Vagina (tissue), 2 donors: ENCODE data around the gene PACC1. TPM values are rescaled to one million over a fixed set of nuclear protein-coding genes. Genes with fewer than 3 reads are reported as not detected.
"Not testable (repeated sequence)": the region's sequence is repeated elsewhere in the genome, so short reads cannot be mapped to it uniquely, and the experiment has no call there.

Source experiments
- DNase-seq, 2 donors: peaks; one replicate each; pipeline ENCODE4 v3.0.0-alpha.2; 2017; ENCODE audit errors: extremely low spot score in 2 of 2
- H3K27ac ChIP-seq: fragments of 200-600 bp; sonication (generic); one replicate; pipeline ENCODE4 v1.5.1; 2019
- H3K27me3 ChIP-seq: fragments of 200-600 bp; sonication (generic); one replicate; pipeline ENCODE4 v1.5.1; 2019
- H3K36me3 ChIP-seq, 2 donors: fragments of 200-600 bp; sonication (generic); one replicate each; pipeline ENCODE4 v1.5.1; 2017 to 2019
- H3K4me1 ChIP-seq: fragments of 200-600 bp; sonication (generic); one replicate; pipeline ENCODE4 v1.5.1; 2019
- H3K4me3 ChIP-seq, 2 donors: fragments of 200-600 bp; sonication (generic); 1 replicate in 1 of 2; 2 replicates in 1 of 2; pipeline ENCODE4 v1.5.1; 2016 to 2019
- H3K9me3 ChIP-seq: fragments of 200-600 bp; sonication (generic); one replicate; pipeline ENCODE4 v1.5.1; 2019
- CTCF ChIP-seq, 3 experiments: fragments of 450-650 bp in 2 of 3; fragments of 200-600 bp in 1 of 3; sonication (generic) in 1 of 3; IDR thresholded peaks; one replicate each; pipeline ENCODE4 v1.5.1; 2017 to 2019; ENCODE audit warnings: antibody characterized with exemption in 3 of 3, mild to moderate bottlenecking in 2 of 3, moderate library complexity in 2 of 3
- POLR2A ChIP-seq, 2 donors: fragments of 450-650 bp; IDR thresholded peaks; one replicate each; pipeline ENCODE4 v1.6.1; 2017; ENCODE audit warnings: antibody characterized with exemption in 2 of 2, mild to moderate bottlenecking in 2 of 2, moderate library complexity in 2 of 2
- POLR2AphosphoS5 ChIP-seq, 2 donors: sonication (generic); formaldehyde crosslinking; IDR thresholded peaks; one replicate each; pipeline ENCODE4 v1.9.0; 2017; ENCODE audit warnings: antibody characterized with exemption in 2 of 2, mild to moderate bottlenecking in 2 of 2, low read depth in 1 of 2; ENCODE audit not compliant: insufficient read depth in 1 of 2
- intact Hi-C: fragments of 100-400 bp; cut with DNase I; formaldehyde crosslinking; loops from one replicate; pipeline ENCODE4 v1.15.1; 2023
- small RNA-seq: library from RNA; depleted of rRNA; stranded (forward); fragments of <200 nt; gene quantifications from one replicate; pipeline ENCODE3, GENCODE V24; 2016
- total RNA-seq: library from RNA; depleted of rRNA; stranded (reverse); fragments of >200 nt; gene quantifications from one replicate; pipeline ENCODE4 v1.2.3, GENCODE V29; 2016

The PACC1 gene
- total RNA-seq, 1 donor from 2014 or later, result 6.1 TPM

GRCh38 chr1:212323066-212323465 is 91.6 kb downstream of the PACC1 start:
- DNase-seq, result no peak

GRCh38 chr1:212321031-212321430 is 93.7 kb downstream of the PACC1 start:
- H3K27ac ChIP-seq, H3K36me3 ChIP-seq, intact Hi-C loops, H3K9me3 ChIP-seq, H3K27me3 ChIP-seq, H3K4me1 ChIP-seq, DNase-seq, H3K4me3 ChIP-seq: not testable (repeated sequence)

More at GRCh38 chr1:212323066-212323465, 91.6 kb downstream of the PACC1 start:
- H3K9me3 ChIP-seq, result no peaks in the 10 kb centered on the region
- no peak overlapping the region for H3K27ac ChIP-seq
- H3K4me1 ChIP-seq, result peaks cover 1% of the 10 kb centered on the region
- H3K36me3 ChIP-seq, result no peaks in the 10 kb centered on the region
- intact Hi-C loops, result no loop called here
- no peak for TF ChIP-seq CTCF (IDR thresholded peaks at IDR 0.05)
- TF ChIP-seq POLR2AphosphoS5 (IDR thresholded peaks at IDR 0.05; ENCODE audit: insufficient read depth in 1 of 2, low read depth in 1 of 2), result no peak
- TF ChIP-seq POLR2A (IDR thresholded peaks at IDR 0.05), result no peak
- H3K27me3 ChIP-seq, result no peaks in the 10 kb centered on the region
- no peak overlapping the region for H3K4me3 ChIP-seq

- no peak overlapping the region for H3K4me3 ChIP-seq
- intact Hi-C loops, result no loop called here
- DNase-seq, result no peak
- no peak for TF ChIP-seq CTCF (IDR thresholded peaks at IDR 0.05)
- TF ChIP-seq POLR2A (IDR thresholded peaks at IDR 0.05), result no peak
- TF ChIP-seq POLR2AphosphoS5 (IDR thresholded peaks at IDR 0.05; ENCODE audit: insufficient read depth in 1 of 2, low read depth in 1 of 2), result no peak
- no peaks in the 10 kb centered on the region for H3K36me3 ChIP-seq
- H3K27ac ChIP-seq, result no peak overlapping the region
- no peaks in the 10 kb centered on the region for H3K27me3 ChIP-seq
- H3K4me1 ChIP-seq, result peaks cover 10% of the 10 kb centered on the region
- no peaks in the 10 kb centered on the region for H3K9me3 ChIP-seq
These were observed 96.8 kb downstream of the PACC1 start for GRCh38 chr1:212317916-212318315.

- Histone ChIP-seq H3K4me3 (no peak overlapping the region), H3K36me3 (no peaks in the 10 kb centered on the region), H3K27me3 (no peaks in the 10 kb centered on the region), H3K9me3 (no peaks in the 10 kb centered on the region), H3K27ac (no peak overlapping the region), H3K4me1 (peaks cover 13% of the 10 kb centered on the region)
- no peak for DNase-seq
- TF ChIP-seq CTCF (IDR thresholded peaks at IDR 0.05) (no peak), POLR2AphosphoS5 (IDR thresholded peaks at IDR 0.05; ENCODE audit: insufficient read depth in 1 of 2, low read depth in 1 of 2) (no peak), POLR2A (IDR thresholded peaks at IDR 0.05) (no peak)
- intact Hi-C loops, result no loop called here
These were observed 98.8 kb downstream of the PACC1 start for GRCh38 chr1:212315907-212316306.

- TF ChIP-seq POLR2AphosphoS5 (IDR thresholded peaks at IDR 0.05; ENCODE audit: insufficient read depth in 1 of 2, low read depth in 1 of 2) (no peak), CTCF (IDR thresholded peaks at IDR 0.05) (no peak), POLR2A (IDR thresholded peaks at IDR 0.05) (no peak)
- Histone ChIP-seq H3K9me3 (no peaks in the 10 kb centered on the region), H3K36me3 (no peaks in the 10 kb centered on the region), H3K4me1 (peaks cover 20% of the 10 kb centered on the region), H3K27me3 (no peaks in the 10 kb centered on the region), H3K4me3 (no peak overlapping the region), H3K27ac (no peak overlapping the region)
- intact Hi-C loops, result no loop called here
- no peak for DNase-seq
These were observed 99.5 kb downstream of the PACC1 start for GRCh38 chr1:212315184-212315583.

Small RNA genes within 50 kb of the gene (small RNA-seq; reads per million reads assigned to genes)
- not detected for gene SNORA16B

Other genes with a start within 250 kb of the PACC1 start
- gene PPP2R5A, start 129.5 kb downstream of the PACC1 start, total RNA-seq, result 33.9 TPM
- gene NENF, start 18.0 kb upstream of the PACC1 start, total RNA-seq, result 110 TPM
- 34.9 TPM for gene ATF3, start 193.9 kb upstream of the PACC1 start, total RNA-seq